Colon (tissue), 2 donors: ENCODE results near the gene ZNF839.
"Not testable (repeated sequence)": the region's sequence is repeated elsewhere in the genome, so short reads cannot be mapped to it uniquely, and the experiment has no call there.

ENCODE experiments used
- FAIRE-seq: peaks from 2 replicates; lab custom pipeline; 2012; peaks lifted over from hg19 to GRCh38; lab: Jason Lieb, UNC
- donor health status: control.
- donor health status: control.

ZNF839 gene

GRCh38 chr14:102319351-102320032, at the start of gene ZNF839:
Gene ZNF839, plus strand, starts transcription at chr14:102319746. Its CDS starts 20 bp downstream, at chr14:102319766.
- no peak for FAIRE-seq

GRCh38 chr14:102272392-102272791, 47.2 kb upstream of the ZNF839 start:
- FAIRE-seq = no peak

- FAIRE-seq = no peak
Observed at GRCh38 chr14:102275866-102276265, 43.7 kb upstream of the ZNF839 start.

GRCh38 chr14:102277874-102278630, 41.5 kb upstream of the ZNF839 start:
- no peak for FAIRE-seq

GRCh38 chr14:102278631-102278935, 41.0 kb upstream of the ZNF839 start:
- FAIRE-seq = no peak

- no peak for FAIRE-seq
Observed at GRCh38 chr14:102279282-102279681, 40.3 kb upstream of the ZNF839 start.

- FAIRE-seq = no peak
Observed at GRCh38 chr14:102279688-102280348, 39.7 kb upstream of the ZNF839 start.

GRCh38 chr14:102280376-102280962, 39.1 kb upstream of the ZNF839 start:
- FAIRE-seq = no peak

GRCh38 chr14:102282751-102283465, 36.6 kb upstream of the ZNF839 start:
- FAIRE-seq = no peak

- no peak for FAIRE-seq
Observed at GRCh38 chr14:102283631-102284129, 35.9 kb upstream of the ZNF839 start.

- no peak for FAIRE-seq
Observed at GRCh38 chr14:102285106-102285505, 34.4 kb upstream of the ZNF839 start.

GRCh38 chr14:102288139-102288538, 31.4 kb upstream of the ZNF839 start:
- no peak for FAIRE-seq

- no peak for FAIRE-seq
Observed at GRCh38 chr14:102292441-102292840, 27.1 kb upstream of the ZNF839 start.

GRCh38 chr14:102293781-102294180, 25.8 kb upstream of the ZNF839 start:
- no peak for FAIRE-seq

GRCh38 chr14:102295270-102295669, 24.3 kb upstream of the ZNF839 start:
- FAIRE-seq = no peak

- FAIRE-seq = no peak
Observed at GRCh38 chr14:102297436-102298170, 21.9 kb upstream of the ZNF839 start.

GRCh38 chr14:102298303-102299070, 21.1 kb upstream of the ZNF839 start:
- not testable (repeated sequence) for FAIRE-seq

GRCh38 chr14:102303664-102304063, 15.9 kb upstream of the ZNF839 start:
- FAIRE-seq = no peak

- FAIRE-seq = no peak
Observed at GRCh38 chr14:102304611-102305506, 14.7 kb upstream of the ZNF839 start, which contains the start of gene MOK. Gene MOK, minus strand, starts transcription at chr14:102305164. Its CDS starts 196 bp downstream, at chr14:102304968.
